Measurements from ENCODE around the gene RBPMS2.
A peak's percentile ranks its signal among the peaks of the same experiment; 100 is the strongest.

- TF ChIP-seq POLR2A (IDR thresholded peaks at IDR 0.05) = no peak
- TF ChIP-seq CTCF (IDR thresholded peaks at IDR 0.05) = peak in 1 of 7 experiments; percentile 13
Observed at GRCh38 chr15:64781299-64781698, 5.9 kb upstream of the RBPMS2 start.
